Measurements from ENCODE around the gene KRTAP4-3.
"Not testable (repeated sequence)": the region's sequence is repeated elsewhere in the genome, so short reads cannot be mapped to it uniquely, and the experiment has no call there.

The KRTAP4-3 gene

GRCh38 chr17:41168121-41168520 is at the start of gene KRTAP4-3:
TSS of gene KRTAP4-3 (minus strand) at chr17:41168221. CDS start at chr17:41168172, 49 bp downstream.
- DNase-seq, result no peak

- DNase-seq, result no peak
Measured at GRCh38 chr17:41215681-41216080, 47.7 kb upstream of the KRTAP4-3 start.

- no peak for DNase-seq
Measured at GRCh38 chr17:41212524-41213169, 44.6 kb upstream of the KRTAP4-3 start.

- no peak for DNase-seq
Measured at GRCh38 chr17:41211845-41212466, 43.9 kb upstream of the KRTAP4-3 start.

DNA sequence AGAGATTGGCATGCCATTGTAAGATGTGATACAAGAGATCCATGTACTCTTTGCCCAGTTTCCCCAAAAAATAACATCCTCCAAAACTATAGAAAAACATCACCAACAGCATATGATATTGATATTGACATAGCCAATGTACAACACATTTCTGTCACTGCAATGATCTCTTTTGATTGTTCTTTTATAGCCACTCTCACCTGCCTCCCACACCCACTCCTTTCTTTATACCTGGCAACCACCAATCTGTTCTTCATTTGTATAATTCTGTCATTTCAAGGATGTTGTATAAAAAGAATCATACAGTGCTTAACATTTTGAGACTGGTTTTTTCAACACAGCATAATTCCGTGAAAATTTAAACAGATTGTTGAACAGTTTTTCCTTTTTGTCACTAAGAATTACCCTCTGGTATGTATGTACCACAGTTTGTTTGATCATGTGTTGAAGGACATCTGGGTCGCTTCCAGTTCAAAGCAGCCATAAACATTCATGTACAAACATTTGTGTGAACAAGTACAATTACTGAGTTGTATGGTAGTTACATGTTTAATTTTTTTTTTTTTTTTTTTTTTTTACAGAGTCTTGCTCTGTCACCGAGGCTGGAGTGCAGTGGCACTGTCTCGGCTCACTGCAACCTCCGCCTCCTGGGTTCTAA is 31.5 kb upstream of the KRTAP4-3 start:
- no peak for DNase-seq

DNA sequence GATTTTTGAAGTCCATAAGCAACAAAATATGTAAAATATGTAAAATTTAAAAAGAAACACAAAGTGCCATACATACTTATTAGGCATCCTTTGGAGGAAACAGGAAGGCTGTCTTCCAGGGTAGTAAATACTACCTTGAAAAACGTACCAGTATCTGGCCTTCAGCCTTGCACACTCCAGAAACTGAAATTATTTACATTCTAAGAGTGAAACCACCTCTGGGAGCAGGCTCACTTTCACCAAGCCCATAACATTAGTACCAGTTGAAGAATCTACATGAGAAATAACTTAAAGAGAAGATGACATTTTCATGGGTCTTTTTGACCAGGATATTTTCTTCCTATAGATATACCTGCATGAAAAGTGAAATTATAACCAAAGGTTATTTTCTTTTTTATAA is 28.0 kb upstream of the KRTAP4-3 start:
- no peak for DNase-seq

DNA sequence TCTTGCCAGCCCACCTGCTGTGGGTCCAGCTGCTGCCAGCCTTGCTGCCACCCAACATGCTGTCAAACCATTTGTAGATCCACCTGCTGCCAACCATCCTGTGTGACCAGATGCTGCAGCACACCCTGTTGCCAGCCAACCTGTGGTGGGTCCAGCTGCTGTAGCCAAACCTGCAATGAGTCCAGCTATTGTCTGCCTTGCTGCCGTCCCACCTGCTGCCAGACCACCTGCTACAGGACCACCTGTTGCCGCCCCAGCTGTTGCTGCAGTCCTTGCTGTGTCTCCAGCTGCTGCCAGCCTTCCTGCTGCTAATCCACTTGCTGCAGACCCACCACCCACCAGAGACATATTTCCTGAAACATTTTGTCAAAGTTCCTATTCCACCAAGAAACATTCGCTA is 22.3 kb upstream of the KRTAP4-3 start:
- DNase-seq, result no peak

- not testable (repeated sequence) for DNase-seq
Measured at GRCh38 chr17:41189837-41190318, 21.9 kb upstream of the KRTAP4-3 start, which contains the start of gene KRTAP9-1. TSS of gene KRTAP9-1 (plus strand) at chr17:41189887. CDS start at chr17:41189887, 0 bp downstream.

GRCh38 chr17:41186872-41187271 is 18.9 kb upstream of the KRTAP4-3 start:
- DNase-seq, result no peak

DNA sequence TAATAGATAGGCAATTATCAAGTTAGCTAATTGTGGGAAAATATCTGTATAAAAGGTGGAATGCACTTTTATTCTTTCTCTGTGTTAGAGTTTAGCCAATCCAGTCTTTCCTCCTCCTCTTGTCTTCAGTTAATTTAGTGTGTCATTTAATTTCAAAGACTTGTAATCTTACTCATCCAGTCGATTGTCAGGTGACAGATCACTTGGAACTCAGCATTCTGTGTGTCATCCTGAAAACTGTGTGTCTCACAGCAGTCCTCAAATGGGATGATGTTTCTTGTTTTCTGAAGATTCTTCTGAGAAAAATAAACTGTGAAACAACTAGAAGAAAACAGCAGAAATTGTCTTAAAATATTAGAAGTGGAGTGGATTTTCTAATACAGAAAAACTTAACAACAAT is 17.0 kb upstream of the KRTAP4-3 start:
- no peak for DNase-seq

- no peak for DNase-seq
Measured at GRCh38 chr17:41184480-41184961, 16.5 kb upstream of the KRTAP4-3 start, which contains the start of gene KRTAP4-1. TSS of gene KRTAP4-1 (minus strand) at chr17:41184911. CDS start at chr17:41184854, 57 bp downstream.

- DNase-seq, result no peak
Measured at GRCh38 chr17:41178843-41179616, 11.0 kb upstream of the KRTAP4-3 start.

DNA sequence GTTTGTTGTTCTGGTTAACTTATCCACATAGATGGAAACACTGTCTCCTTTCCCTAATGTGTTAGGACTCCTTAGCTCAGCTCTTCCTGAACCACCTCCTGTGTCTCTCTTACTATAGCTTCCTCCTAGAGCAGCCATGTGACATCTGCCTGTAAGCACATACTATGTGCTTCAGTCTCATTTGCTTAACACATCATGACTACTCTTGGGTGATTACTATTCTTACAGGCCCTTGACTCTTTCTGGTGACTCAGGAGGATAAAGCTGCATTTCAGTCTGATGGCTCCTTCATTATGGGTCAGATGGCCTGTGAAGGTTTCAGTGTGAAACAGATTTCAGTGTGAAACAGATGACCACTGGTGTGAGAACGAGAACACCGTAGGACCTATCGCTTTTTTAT is 10.3 kb upstream of the KRTAP4-3 start:
- no peak for DNase-seq

DNA sequence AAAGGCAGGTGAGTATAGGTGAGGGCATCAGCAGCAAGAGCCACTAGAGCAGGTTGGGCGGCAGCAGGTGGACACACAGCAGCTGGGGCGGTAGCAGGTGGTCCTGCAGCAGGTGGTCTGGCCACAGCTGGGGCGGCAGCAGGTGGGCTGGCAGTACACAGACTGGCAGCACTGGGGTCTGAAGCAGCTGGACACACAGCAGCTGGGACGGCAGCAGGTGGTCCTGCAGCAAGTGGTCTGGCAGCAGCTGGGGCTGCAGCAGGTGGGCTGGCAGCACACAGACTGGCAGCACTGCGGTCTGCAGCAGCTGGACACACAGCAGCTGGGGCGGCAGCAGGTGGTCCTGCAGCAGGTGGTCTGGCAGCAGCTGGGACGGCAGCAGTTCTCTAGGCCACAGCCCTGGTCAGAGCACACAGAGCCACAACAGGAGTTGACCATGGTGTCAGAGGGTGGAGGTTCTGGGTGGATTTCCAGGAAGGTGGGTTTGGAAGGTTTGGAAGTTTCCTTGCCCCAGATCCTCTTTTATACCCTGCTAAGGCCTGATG is 9.8 kb upstream of the KRTAP4-3 start, which contains the start of gene KRTAP4-2:
Gene KRTAP4-2 (minus strand): TSS at position 495 of the 545 bp plus-strand sequence. CDS start 57 bp downstream, at position 438.
- DNase-seq, result no peak

DNA sequence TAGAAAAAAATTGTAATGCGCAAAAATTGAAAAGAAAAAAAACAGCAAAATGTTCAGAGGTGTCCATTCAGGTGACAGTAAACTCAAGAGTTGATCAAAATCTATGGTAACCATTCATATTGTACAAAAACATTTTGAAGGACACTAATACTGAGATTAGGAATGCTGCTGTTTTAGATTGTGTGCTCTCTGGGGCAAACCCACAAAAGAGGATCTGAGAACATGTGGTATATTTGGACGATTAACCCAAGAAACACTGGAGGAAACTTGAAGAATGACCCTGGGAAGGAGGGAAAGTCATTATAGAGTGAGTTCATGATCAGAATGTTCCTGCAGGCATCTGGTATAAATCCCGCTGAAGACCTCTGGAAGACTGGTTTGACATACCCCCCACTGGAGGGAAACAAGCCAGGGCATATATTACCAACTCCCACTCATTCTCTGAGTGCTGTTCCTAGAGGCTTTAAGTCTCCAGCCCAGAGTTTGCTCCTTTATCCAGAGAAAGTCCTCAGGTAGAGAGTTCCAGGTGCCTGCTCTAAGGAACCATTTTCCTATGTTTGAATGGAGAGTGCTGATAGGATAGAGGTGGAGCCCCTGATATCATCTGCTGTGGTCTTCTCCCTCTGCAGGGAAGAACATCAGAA is 8.8 kb upstream of the KRTAP4-3 start:
- no peak for DNase-seq

GRCh38 chr17:41171886-41172285 is 3.9 kb upstream of the KRTAP4-3 start:
- no peak for DNase-seq

DNA sequence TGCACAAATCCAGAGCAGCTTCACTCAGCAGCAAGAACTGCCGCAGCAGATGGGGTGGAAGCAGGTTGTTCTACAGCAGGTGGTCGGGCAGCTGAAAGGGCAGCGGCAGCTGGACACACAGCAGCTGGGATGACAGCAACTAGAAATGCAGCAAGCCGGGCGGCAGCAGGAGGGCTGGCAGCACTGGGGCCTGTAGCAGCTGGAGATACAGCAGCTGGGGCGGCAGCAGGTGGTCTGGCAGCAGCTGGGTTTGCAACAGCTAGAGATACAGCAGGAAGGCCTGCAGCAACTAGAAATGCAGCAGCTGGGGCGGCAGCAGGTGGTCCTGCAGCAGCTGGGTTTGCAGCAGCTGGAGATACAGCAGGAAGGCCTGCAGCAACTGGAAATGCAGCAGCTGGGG is 460 bp downstream of the KRTAP4-3 start:
- DNase-seq, result no peak

DNA sequence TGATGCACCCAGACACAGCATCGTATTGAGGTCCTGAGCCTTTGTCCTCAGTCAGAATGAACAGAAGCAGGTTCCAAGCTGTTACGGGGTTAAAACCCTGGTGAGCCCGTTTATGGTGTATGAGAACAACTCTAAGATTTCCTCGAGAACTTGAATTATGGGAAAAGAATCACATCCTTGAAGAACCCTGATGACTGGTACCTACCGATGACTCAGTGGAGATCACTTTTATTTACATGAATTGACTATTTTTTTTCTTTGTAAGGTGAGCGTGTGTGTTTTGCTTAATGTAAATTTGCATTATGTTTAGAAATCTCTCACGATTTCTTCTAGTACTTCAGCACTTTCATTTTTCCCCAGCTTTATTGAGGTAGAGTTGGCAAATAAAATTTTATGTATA is 4.2 kb downstream of the KRTAP4-3 start:
- DNase-seq, result no peak

DNA sequence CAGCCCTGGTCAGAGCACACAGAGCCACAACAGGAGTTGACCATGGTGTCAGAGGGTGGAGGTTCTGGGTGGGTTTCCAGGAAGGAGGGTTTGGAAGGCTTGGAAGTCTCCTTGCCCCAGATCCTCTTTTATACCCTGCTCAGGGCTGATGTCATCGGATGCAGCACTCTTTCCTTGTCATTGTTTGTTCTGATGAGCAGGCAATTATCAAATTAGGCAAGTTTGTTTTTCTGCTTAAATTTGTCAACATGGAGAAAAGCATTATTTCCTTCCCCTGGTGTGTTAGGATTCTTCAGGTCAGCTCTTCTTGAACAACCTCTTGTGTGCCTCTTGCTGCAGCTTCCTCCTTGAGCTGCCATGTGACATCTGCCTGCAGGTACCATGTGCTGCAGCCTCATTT is 7.4 kb downstream of the KRTAP4-3 start, which contains the start of gene KRTAP4-4:
Gene KRTAP4-4 (minus strand): TSS at position 101 of the 400 bp plus-strand sequence. CDS start 57 bp downstream, at position 44.
- DNase-seq, result no peak

DNA sequence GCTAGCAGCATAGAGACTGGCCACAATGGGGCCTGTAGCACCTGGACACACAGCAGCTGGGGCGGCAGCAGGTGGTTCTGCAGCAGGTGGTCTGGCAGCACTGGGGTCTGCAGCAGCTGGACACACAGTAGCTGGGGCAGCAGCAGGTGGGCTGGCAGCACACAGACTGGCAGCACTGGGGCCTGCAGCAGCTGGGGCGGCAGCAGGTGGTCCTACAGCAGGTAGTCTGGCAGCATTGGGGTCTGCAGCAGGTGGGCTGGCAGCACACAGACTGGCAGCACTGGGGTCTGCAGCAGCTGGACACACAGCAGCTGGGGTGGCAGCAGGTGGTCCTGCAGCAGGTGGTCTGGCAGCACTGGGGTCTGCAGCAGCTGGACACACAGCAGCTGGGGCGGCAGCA is 7.8 kb downstream of the KRTAP4-3 start:
- not testable (repeated sequence) for DNase-seq

- peak; percentile 45 for DNase-seq
Measured at GRCh38 chr17:41153856-41154255, 14.2 kb downstream of the KRTAP4-3 start.

- DNase-seq, result no peak
Measured at GRCh38 chr17:41151525-41151924, 16.5 kb downstream of the KRTAP4-3 start.
